HG02938 (cell line): ENCODE data around the gene NOTCH3.

ENCODE experiments used
- ATAC-seq: cut with Tn5 transposase; IDR thresholded peaks from one replicate; pipeline ENCODE4 v1.9.1; 2021; ENCODE audit warnings: mild to moderate bottlenecking, moderate library complexity; ENCODE audit not compliant: unreplicated experiment

The NOTCH3 gene

DNA sequence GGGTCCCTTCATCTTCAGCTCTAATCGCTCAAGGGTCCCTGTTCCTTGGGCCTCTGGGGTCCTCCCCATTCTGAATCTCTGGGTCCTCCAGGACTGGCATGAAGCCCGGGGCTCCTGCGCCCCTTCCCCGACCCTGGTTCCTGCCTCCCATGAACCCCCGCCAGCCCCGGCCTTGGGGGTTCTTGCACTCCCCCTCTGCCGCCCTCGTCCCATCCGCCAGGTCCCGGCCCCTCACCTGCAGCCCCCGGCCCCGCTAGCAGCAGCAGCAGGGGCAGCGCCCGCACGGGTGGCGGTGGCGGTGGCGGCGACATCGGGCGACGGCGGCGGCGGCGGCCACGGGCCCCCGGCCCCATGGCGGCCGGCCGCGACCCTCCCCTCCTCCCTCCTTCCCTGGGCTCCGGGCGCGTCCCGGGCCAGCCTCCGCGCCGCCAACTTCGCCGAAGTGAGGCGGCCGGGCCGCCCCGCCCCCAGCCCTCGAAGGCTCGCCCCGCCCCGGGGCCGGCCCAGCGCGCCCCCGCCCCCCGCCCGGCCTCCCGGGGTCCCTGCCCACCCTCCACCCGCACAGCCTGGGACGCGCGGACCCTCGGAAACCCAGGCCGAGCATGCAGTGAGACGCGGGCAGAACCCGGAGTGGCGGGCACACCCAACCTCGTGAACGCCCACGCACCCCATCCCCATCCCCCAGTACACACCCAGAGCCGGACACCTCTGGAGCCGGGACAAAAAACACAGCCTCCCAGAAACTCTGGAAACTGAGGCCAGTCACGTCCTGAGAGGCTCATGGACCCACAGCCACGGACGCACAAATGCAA is at the start of gene NOTCH3:
Gene NOTCH3, minus strand, starts transcription at position 443 of the 812 bp plus-strand sequence. Its CDS starts 90 bp downstream, at position 353.
- ATAC-seq: no peak

DNA sequence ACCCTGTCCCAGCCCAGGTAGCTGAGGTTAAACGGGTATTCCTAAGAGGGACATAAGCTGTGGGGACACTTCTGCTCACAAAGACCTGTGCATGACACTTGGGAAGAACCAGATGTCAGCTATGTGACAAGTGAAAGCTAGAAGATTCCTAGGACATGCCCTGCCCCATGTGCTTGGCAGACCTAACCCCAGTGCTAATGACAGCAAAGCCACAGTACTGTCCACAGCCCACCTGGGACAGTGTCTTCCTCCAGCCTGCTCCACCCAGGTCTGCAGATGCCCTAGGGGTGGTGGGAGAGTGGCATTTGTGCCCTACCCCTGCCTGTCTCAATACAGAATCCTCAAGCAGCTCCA is 49.8 kb upstream of the NOTCH3 start:
- no peak for ATAC-seq

DNA sequence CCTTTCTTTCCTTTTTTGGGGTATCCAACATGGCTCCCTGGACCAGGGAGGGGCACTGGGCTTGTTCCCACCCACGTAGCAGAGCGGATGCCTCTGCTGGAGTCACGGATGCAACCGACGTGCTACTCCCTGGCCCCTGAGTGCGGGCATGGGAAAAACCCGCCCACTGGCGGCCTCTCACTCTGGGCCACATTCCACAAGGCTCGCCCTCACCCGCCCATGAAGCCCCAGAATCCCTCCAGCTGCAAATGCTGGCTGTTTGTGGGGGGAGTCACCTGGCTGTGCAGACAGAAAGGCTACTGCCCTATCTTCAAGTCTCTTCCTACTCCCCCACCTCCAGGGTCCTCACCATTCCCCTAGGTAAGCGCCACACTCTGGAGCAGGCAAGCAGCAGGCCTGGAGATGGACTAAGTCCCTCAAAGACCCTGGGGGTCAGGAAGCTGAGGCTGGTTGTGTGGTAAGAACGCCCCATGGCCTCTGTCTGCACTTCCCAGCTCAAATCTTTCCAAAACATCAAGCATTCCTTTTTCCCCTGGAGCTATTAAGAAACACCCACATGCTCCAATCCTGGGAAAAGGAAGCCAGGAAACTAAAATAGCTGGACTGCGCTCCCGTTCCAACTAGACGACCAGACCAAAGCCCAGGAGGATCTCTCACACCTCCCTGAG is 49.3 kb upstream of the NOTCH3 start:
- no peak for ATAC-seq

DNA sequence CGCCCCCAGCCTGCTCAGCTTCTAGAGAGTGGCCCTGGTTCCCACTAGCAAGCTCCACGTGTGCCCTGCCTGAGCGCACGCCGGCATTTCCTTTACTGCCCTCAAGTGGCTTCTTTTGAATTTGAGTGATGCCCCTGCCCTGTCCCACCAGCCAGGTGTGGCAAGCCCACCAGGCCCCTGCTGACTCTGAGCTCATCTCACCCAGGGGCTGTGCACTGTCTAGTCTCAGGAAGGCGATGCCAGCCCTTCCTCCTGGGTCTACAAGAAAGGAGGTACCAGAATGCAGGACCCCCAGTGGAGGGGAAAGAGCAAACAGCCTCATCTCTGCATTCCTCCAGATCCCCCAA is 48.7 kb upstream of the NOTCH3 start:
- no peak for ATAC-seq

DNA sequence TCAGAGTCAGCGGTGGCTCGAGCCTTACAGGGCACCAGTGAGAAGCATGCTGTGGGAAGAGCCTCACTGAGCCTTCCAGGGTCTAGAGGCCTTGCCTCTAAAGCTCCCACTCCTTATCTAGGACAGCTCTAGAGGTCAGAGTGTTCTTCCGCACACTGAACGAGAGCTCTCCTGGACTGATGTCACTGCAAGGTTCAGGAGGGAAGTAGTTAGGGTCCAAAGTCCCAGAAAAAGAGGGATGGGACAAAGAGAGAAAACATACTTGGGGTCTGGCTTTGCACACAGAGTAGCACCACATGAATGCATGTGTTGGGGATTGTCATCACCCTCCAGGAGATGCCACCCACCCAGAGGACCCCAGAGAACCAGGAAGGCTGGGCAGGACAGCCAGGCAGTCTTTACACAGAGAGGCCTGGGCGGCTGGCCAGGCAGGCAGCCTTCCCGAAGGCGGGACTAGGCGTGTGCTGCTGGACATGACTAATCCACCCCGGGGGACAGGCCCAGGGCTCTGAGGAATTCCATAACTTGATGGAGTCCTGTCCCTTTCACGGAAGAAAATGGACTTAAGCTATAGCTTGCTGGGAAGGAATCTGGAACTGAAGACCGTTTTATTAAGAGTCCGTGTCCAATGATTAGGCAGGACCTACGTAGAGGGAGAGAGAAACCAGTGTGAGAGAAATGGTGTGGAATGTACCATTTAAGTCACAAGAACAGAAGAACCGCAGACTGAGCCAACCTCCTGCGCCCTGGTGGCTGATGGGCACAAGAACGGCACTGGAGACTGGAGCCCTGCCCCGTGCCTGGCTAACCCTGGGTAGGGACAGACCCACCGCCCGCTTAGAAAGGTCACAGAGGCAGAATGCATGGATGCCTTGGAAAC is 48.1 kb upstream of the NOTCH3 start:
- ATAC-seq: no peak

DNA sequence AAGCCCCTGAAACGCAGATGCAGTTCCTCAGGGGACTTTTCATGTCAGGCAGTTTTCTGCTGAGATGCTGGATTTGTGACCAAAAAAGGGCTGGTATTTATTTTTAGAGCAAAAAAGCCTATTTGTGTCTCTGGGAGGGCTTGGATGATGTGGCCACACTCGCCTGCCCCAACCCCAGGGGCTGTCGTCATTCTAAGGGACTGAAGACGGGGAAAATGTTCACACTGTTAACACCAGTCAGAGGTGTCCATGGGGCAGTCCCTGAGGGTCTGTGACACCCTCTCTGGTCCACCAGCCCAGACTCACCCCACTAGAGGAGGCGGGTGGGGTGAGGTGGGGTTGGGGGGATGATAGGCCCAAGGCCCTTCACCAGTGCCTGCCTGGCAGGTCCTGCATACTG is 47.3 kb upstream of the NOTCH3 start:
- no peak for ATAC-seq

DNA sequence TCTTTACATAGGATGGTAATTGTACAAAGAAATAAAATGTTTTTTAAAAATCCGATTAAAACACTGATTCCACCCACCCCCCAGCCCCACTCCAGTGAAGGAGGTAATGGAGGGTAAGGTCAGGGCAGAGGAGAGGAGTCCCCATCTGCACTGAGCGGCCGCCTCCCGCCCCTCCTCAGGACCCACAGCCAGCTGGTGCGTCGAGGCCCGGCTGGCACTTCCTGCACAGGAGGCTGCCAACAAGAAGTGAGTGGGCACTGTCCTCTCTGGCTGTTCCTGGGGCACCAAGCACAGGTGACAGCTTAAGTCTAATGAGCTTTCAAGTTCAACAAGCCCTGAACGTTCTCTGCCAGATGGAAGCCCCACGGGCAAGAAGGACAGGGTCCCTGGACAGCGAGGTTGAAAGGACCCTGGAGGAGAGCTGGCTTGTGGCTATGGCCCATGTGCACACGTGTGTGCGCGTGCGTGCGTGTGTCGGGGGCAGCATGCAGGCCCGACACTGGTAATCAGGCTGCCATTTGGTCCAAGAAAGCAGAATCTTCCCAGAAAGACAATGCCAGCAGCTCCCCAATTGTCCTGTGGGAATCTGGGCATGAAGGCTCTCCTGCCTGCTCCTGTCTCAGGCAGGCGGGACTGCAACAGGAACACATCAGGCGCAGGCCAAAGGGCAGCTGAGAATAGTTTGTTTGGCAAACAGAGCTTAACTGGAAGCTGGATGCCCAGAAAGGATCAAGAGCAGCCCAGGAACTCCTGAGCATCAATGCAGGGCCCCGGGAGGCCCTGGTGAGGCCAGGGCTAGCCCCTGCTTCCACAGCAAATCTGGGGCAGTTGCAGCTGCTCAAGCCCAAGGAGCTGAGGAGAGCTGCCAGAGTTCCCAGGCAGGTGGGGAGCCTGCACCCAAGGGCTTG is 46.6 kb upstream of the NOTCH3 start:
- no peak for ATAC-seq

DNA sequence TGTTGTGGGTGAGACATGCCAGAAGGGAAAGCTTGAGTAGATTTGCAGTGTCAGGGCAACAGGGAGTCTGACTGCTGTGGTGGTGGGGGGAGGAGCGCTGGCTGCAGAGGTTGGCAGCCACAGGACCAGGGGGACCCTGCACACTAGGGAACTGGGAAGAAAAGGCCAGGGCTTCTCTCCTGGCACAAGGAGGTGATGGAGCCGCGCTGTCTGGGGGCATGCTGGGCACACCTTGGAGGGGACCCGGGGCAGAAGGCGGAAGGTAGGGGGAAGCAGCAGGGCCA is 45.3 kb upstream of the NOTCH3 start:
- ATAC-seq: no peak

DNA sequence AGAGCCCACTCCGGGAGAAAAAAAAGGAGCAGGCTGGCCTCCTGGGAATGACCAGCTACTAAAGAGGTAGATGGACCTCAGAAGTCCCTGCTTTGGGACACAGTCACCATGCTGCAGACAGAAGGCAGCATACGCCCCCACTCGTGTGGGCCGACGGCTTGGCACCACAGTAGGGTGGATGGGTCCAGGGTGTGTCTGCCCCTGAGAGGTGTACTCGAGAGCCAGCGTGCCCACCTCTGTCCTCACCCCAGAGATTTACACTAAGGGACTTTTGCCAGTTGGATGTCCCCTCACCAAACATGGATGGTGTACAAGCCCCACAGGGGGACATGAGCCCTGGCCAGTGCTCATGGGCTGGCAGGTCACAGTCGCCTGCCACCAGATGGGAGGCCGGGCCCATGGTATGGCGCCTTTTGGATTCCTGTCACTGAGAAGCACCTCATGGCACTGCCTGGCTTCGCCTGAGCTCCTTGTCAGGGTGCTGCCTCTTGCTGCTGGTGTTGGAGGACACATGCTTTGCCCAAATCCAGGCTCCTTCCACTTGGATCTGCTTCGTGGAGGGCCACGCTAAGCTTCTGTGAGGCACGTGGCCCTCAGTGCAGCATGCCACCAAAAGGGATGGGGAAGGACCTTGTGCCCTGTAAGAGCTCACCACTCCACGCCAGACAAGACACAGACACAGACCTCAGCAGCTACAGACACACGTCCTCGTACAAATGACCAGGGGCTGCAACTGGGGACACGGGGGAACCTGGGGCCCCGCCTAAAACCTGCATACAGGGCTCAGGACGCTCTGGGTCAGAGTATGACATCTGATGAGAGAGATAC is 44.8 kb upstream of the NOTCH3 start:
- ATAC-seq: no peak

DNA sequence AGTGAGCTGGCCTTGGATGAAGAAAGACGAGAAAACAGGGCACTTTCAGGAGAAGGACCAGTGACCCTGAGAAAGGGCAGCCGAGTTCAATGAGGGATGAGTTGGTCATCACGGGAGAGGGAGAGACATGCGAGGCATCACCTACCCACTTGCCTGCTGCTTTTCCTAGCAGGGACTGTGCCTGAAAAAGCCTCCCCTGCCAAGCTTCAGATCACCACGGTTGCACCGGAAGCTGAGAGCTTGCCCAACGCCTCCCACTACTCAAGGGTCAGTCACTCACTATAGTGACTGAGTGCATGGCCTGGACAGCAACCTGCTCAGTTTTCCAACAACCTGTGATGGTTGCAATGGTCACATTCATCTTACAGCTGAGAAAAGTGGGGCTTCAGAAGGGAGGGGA is 44.0 kb upstream of the NOTCH3 start:
- ATAC-seq: no peak

DNA sequence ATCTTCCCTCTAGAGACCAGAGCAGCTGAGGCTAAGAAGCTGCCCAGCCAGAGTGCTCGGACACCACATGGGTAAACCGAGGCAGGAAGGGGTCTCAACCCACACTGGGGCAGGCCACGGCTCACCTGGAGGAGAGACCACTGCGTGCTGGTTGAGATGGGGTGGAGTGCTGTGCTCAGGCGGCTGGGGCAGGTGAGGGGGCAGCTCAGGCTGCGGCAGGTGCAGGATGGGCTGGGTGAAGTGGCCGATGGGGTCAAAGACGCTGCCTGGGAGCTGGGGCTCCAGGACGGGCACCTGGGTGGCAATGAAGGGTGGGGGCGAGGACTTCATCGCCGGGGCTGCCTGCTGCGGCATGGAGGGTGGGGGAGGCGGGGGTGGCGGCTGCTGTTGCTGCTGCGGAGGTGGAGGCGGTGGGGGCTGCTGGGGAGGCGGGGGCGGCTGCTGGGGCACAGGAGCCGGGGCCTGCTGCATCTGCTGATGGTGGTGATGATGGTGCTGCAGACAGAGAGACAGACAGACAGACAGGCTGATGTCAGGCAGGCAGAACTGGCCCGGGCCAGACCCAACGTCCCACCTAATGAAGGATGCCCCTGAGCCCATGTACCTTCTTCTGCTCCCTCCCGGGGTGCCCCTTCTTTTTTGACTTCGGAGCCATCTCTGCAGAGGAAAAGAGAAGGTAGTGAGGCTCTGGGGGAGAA is 43.5 kb upstream of the NOTCH3 start:
- ATAC-seq: no peak

DNA sequence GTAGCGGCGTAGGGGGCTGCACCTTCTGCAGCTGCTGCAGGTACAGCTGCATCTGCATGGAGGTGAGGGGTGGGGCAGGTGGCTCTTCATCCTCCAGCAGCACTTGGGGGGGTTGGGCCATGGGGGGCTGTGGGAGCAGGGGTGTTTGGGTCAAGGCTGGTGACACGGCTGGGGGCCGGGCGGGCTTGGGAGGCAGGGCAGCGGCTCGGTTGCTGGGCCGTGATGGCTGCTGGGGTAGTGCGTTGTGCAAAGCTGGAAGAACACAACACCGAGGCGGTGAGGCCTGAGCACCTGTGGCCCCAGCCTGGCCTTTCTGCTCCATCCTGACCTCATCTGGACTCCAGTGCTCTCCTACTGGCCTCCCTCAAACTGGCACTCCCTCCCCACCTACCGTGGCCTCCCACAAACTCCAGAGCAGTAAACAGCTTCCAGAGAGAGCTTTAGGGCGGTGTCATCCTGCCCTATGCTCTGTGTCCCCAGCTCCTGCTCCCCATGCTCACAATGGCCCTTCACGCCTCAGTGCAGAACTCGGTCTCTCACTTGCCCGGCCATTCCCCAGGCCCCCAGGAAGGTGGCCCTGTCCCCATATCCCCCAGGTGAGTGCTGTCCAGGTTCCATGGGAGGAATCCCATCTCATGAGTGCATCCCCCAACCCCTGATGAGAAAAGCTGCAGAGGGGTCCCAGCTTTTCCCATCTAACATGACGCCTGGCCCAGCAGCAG is 42.6 kb upstream of the NOTCH3 start:
- no peak for ATAC-seq

DNA sequence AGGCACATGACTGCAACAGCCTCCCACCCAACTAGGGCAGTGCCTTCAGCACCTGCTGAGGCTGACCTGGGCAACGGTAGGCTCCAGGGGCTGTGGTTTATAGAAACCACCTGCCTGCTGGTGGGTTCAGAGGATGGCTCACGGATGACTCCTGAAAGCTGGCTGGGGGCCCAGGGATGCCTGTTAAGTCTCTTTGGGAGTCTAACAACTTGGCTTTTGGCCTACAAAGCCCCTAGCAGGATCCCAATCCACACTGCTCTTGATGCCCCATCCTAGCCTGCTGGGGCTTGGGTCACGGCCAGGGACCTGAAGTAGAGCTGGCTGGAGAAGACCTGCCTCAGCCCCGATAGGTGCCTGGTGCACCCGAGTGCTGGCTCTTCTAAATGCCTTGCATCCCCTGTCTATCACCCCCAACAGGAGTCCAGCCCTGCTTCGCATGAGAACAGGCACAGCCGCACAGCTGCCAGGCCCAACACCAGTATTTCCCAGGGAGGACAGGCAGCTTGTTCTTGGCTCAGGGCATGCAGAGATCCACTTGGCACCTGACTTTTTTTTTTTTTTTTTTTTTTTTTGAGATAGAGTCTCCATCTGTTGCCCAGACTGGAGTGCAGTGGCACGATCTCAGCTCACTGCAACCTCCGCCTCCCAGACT is 40.6 kb upstream of the NOTCH3 start:
- ATAC-seq: no peak

DNA sequence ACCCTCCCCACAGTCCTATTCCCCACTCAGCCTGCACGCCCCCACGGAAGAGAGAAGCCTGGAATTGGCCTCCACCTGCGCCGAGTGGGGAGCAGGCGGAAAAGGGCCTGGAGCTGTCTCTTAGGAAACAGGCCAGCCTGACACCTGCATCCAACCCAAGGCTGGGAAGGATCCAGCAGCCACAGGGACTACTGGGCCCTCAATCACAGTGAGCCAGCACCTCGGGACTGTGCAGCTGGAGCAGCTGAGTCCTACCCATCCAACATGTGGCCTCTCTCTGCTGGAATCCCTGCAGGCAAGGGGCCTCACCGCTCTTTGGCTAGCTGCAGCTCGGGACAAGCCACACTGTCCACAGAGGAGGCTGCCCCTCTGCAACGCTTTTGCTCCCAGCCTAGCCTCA is 39.7 kb upstream of the NOTCH3 start:
- no peak for ATAC-seq

DNA sequence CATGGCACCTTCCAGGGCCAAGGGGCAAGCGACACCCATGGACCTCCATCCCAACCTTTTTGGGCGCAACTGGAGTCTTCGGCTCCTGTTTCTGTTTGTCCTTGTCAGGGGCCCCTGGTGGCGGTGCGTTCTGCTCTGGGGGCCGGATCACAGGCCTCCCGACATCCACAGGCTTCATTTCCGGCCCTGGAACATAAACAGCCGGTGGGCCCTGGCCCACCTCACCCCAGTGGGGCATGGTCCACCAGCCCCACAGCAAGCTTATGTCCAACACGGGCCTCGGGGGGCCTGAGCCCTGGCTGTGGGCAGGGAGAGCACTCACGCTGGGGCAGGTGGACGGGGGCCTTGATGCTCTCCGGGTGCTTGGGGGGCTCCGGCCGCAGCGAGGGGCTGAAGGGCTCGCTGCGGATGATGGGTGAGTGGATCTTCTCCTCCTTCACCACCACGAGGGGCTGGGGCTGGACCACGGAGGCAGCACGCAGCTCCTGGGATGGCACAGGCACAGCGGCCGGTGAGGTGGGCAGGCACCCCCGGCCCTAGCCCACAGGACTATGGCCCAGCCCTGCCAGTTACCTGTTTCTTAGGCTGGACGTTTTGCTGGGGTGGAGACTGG is 38.6 kb upstream of the NOTCH3 start:
- ATAC-seq: no peak

DNA sequence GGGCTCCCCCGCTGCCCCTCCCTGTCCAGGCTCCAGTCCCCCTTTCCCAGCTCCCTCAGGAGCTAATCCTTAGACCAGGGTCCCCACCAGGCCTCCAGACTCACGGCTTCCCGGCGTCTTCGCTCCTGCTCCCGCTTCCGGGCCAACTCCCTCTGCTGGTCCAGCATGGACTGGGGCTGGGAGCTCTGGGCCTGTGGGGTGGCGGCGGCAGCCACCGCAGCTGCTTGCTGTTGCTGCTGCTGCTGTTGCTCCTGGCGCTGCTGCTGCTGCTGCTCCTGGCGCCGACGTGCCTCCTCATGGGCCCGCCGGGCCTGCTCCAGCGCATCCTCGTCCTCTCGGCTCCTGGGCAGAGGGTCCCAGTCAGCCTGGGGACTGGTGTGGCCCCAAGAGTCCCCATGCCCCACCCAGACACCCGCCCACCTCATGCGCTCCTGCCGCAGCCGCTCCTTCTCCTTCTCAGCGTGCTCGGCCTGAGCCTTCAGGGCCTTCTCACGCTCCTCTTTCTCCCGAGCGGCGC is 37.9 kb upstream of the NOTCH3 start:
- no peak for ATAC-seq

DNA sequence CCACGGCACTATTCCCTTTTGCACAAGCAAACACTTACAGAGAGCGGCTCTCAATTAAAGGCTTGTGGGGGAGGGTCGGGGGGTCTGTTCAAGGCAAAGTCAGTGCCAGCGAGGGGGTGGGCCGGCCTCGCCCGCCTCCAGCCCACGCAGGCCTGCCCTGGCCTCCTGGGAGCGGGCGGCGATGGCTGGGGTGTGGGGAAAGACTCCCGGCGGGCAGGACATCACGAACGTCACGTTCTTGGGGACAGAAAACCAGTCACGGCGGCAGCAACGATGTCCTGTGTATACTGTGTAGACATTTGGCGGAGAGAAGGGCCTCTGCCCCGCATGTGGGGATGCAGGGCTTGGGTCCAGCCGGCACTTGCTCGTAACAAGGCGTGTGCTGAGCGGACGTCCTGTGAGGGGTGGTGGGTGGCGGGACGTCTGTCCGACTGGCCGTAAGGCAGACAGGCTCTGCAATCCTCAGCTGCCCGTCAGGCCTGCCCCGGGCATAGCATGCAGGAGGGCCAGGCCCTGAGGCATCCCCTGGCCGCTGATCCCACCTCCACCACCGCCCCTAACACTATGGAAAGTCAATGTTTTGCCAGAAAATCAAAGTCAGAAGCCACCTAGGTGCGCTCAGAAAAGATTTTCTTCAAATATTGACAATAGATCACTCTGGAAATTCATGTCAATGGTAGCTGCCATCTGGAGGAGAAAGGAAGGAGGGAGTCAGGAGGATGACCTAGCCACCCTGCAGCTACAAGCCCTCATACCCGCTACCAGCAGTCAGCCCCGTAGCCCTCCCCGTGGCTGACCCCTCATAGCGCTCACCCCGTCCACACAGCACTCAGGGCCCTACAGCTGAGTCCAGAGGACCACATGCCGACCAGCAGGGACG is 37.2 kb upstream of the NOTCH3 start:
- no peak for ATAC-seq
